A673 (cell line): ENCODE data around the gene ZNF689. TPM values are rescaled to one million over a fixed set of nuclear protein-coding genes. Genes with fewer than 3 reads are reported as not detected.

Source experiments
- BruUV-seq: library from RNA; stranded (reverse); fragments of 400-500 nt; replicated peaks from 2 replicates; lab custom pipeline; 2021; lab: Mats Ljungman, UMichigan
- CTCF ChIA-PET: fragments of 300-600 bp; sonication (Branson Sonifier 250); formaldehyde crosslinking; loops from one replicate; lab custom pipeline; 2022; ENCODE audit warnings: antibody characterized with exemption; lab: Charles Lee
- POLR2A ChIA-PET: fragments of 300-600 bp; sonication (Branson Sonifier 250); formaldehyde crosslinking; loops from one replicate; lab custom pipeline; 2022; ENCODE audit warnings: antibody characterized with exemption; ENCODE audit not compliant: low non-redundant PET; lab: Charles Lee
- DNase-seq: peaks from one replicate; pipeline ENCODE4 v3.0.0-alpha.2; 2015; ENCODE audit warnings: low spot score
- H3K27ac ChIP-seq: fragments of 200-600 bp; sonication (generic); 2 replicates; pipeline ENCODE4 v1.5.1; 2016; ENCODE audit warnings: mixed run types, low read depth, mild to moderate bottlenecking, mixed read lengths, antibody characterized with exemption, low read length; ENCODE audit not compliant: poor library complexity, severe bottlenecking
- H3K27me3 ChIP-seq: fragments of 200-600 bp; sonication (generic); replicated peaks from 2 replicates; pipeline ENCODE4 v1.6.1; 2017; ENCODE audit warnings: mixed run types, low read depth, mild to moderate bottlenecking, mixed read lengths, antibody characterized with exemption, low read length; ENCODE audit not compliant: insufficient read depth, poor library complexity
- H3K36me3 ChIP-seq: fragments of 200-600 bp; sonication (generic); 2 replicates; pipeline ENCODE4 v1.6.1; 2016; ENCODE audit warnings: mixed run types, mild to moderate bottlenecking, mixed read lengths, antibody characterized with exemption, low read length; ENCODE audit not compliant: insufficient read depth, poor library complexity, severe bottlenecking
- H3K4me1 ChIP-seq: fragments of 200-600 bp; sonication (generic); 2 replicates; pipeline ENCODE4 v1.6.1; 2017; ENCODE audit warnings: mixed run types, mild to moderate bottlenecking, mixed read lengths, antibody characterized with exemption, low read length; ENCODE audit not compliant: insufficient read depth, poor library complexity, severe bottlenecking
- H3K4me3 ChIP-seq: fragments of 200-600 bp; sonication (generic); 2 replicates; pipeline ENCODE4 v1.5.1; 2016; ENCODE audit warnings: low read depth, mixed run types, mild to moderate bottlenecking, mixed read lengths, low read length; ENCODE audit not compliant: poor library complexity, severe bottlenecking
- H3K9me3 ChIP-seq: fragments of 200-600 bp; sonication (generic); 2 replicates; pipeline ENCODE4 v1.6.1; 2016; ENCODE audit warnings: mixed run types, low read depth, mild to moderate bottlenecking, mixed read lengths, antibody characterized with exemption, low read length; ENCODE audit not compliant: poor library complexity, severe bottlenecking
- EZH2 ChIP-seq: fragments of 200-600 bp; sonication (generic); IDR thresholded peaks from 2 replicates; pipeline ENCODE4 v1.6.1; 2017; ENCODE audit warnings: borderline replicate concordance, low read depth, mild to moderate bottlenecking, mixed read lengths, antibody characterized with exemption, low read length; ENCODE audit not compliant: poor library complexity, severe bottlenecking
- intact Hi-C: fragments of 100-400 bp; cut with micrococcal nuclease; formaldehyde crosslinking; loops from one replicate; pipeline ENCODE4 v1.10.0; 2022; ENCODE audit not compliant: unreplicated experiment
- total RNA-seq: library from RNA; stranded (reverse); gene quantifications from 2 replicates; pipeline ENCODE4 v1.2.3, GENCODE V29; 2021
- TF ChIP-seq, protein P1 (sequence below): fragments of 300-800, 200-600 bp; sonication (generic); conservative IDR thresholded peaks from 2 replicates; pipeline ENCODE4 v1.5.1; 2017; ENCODE audit warnings: low read depth, mild to moderate bottlenecking, antibody characterized with exemption, low read length, moderate library complexity, mixed read lengths

The ZNF689 gene
- total RNA-seq, 1 experiment from 2014 or later = 21.1 TPM

DNA sequence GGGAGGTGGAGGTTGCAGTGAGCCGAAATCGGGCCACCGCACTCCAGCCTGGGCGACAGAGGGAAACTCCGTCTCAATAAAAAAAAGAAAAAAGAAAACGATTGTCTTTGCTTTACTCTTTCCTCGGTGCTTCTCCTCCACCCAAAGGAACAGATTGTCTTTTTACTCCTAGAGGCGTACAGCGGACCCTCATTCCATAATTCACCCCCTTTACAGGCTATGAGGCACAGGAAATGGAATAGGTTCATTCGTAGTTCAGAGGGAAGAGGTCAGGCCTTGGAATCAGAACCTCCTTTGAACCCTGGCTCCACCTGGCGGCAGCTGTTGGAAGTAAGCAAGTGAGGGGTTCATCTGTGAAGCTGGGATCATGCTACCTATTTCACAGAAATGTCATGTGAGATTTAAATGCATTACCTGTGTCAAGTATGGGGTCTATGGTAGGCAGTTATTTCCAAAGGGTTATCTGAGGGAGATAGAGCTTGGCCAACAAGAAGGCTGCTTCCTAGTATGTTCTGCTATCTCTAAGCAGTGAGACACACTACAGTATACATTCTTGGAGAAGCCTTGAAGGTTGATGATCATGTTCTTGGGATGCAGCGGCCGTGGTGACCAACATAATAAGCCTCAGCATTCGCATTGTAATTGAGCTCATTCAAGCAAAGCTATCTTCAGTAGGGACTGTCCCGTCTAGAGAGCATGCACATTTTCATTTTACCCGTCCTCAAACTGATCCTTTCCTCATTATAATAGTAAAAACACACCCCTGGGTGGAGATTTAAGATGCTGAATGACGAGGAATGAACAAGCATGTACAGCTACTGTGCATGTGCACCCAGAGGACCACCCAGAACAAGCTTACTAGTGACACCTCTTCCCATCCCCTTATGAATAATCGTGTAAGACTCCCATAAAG lies 18.7 kb upstream of the ZNF689 start:
- CTCF ChIA-PET = interaction anchor here (0.6 to 1.3 kb wide), 4 partner anchors 9 to 199 kb away, joined by 3 to 9 read pairs (median 5); partner anchors contain the start of genes DCTPP1 and ZNF689
- Histone ChIP-seq H3K36me3 (no peaks in the 10 kb centered on the region), H3K4me1 (peaks cover 7% of the 10 kb centered on the region), H3K4me3 (no peak overlapping the region), H3K27me3 (no peaks in the 10 kb centered on the region), H3K9me3 (no peaks in the 10 kb centered on the region), H3K27ac (no peak overlapping the region)
- intact Hi-C loops = loop anchor here (5.0 to 10.0 kb wide), 3 partner anchors 56 to 584 kb away; partner anchors contain the start of gene GDPD3
- BruUV-seq = no TSS peak
- TF ChIP-seq, protein P1, sequence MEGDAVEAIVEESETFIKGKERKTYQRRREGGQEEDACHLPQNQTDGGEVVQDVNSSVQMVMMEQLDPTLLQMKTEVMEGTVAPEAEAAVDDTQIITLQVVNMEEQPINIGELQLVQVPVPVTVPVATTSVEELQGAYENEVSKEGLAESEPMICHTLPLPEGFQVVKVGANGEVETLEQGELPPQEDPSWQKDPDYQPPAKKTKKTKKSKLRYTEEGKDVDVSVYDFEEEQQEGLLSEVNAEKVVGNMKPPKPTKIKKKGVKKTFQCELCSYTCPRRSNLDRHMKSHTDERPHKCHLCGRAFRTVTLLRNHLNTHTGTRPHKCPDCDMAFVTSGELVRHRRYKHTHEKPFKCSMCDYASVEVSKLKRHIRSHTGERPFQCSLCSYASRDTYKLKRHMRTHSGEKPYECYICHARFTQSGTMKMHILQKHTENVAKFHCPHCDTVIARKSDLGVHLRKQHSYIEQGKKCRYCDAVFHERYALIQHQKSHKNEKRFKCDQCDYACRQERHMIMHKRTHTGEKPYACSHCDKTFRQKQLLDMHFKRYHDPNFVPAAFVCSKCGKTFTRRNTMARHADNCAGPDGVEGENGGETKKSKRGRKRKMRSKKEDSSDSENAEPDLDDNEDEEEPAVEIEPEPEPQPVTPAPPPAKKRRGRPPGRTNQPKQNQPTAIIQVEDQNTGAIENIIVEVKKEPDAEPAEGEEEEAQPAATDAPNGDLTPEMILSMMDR = peak; percentile 94
- no peak for TF ChIP-seq EZH2
- POLR2A ChIA-PET = no interaction called here
- DNase-seq = peak; percentile 89

DNA sequence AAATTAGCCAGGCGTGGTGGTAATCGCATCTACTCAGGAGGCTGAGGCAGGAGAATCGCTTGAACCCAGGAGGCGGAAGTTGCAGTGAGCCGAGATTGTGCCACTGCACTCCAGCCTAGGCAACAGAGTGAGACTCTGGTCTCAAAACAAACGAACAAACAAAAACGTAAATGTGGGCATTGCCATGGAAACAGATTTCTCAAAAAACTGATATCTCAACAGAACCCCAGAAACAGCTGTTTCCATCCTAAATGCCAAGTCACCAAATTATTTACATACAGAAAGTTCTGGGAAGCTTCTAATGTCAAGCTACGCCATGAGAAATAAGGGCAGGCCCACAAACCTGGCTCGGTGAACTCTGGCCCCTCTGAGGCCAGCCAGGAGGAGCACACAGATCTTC lies 16.0 kb upstream of the ZNF689 start:
- Histone ChIP-seq H3K4me1 (peaks cover 3% of the 10 kb centered on the region), H3K36me3 (no peaks in the 10 kb centered on the region), H3K9me3 (no peaks in the 10 kb centered on the region), H3K4me3 (no peak overlapping the region), H3K27ac (no peak overlapping the region), H3K27me3 (no peaks in the 10 kb centered on the region)
- ChIA-PET CTCF (no interaction called here), POLR2A (interaction anchor here (0.6 kb wide), 2 partner anchors 30 to 231 kb away, joined by 3 to 6 read pairs; partner anchors contain the start of gene ZNF48)
- intact Hi-C loops = loop anchor here (5.0 to 10.0 kb wide), 3 partner anchors 59 to 581 kb away; partner anchors contain the start of gene GDPD3
- no peak for TF ChIP-seq EZH2
- TF ChIP-seq, protein P1 = no peak
- DNase-seq = no peak
- no TSS peak for BruUV-seq

DNA sequence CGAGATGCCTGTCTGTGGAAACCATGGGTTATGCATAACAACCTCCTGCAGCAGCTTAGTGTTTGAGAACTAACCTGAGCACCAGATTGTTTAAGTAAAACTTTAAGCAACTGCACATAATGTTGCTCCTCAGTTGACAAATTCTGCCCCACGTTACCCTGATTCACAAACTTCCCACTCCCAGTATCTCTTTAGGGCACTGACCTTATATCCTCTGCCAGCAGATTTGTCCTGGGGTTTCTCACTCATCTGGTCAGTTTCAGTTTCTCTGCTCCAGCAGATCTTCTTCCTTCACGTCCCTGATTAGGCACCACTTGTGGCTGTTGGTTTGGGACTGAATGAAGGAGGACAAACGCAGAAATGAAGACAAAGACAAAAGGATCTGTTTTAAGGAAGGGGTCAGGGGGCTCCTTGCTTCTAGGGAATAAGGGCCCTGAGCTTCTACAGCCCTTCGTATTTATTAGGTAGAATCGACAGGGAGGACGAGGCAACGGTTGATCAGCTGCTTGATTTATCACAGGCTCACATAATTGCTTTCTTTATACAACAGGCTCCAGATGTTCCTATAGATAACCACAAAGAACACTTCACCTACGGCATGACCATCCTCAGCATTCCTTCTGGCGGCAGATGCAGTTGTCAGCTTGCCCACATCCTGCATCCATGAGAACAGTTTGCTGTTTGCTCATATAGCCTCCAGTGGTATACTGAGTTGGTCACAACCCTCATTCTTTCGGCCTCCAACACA lies 13.5 kb upstream of the ZNF689 start:
- Histone ChIP-seq H3K4me3 (no peak overlapping the region), H3K36me3 (no peaks in the 10 kb centered on the region), H3K27ac (no peak overlapping the region), H3K4me1 (peaks cover 3% of the 10 kb centered on the region), H3K9me3 (no peaks in the 10 kb centered on the region), H3K27me3 (no peaks in the 10 kb centered on the region)
- POLR2A ChIA-PET = no interaction called here
- CTCF ChIA-PET = no interaction called here
- intact Hi-C loops = loop anchor here (10.0 kb wide), 2 partner anchors 61 to 579 kb away; no protein-coding TSS in a partner anchor
- no peak for DNase-seq
- no TSS peak for BruUV-seq
- TF ChIP-seq, protein P1 = no peak
